ENCODE results near the gene KIAA1210.

KIAA1210 gene

DNA sequence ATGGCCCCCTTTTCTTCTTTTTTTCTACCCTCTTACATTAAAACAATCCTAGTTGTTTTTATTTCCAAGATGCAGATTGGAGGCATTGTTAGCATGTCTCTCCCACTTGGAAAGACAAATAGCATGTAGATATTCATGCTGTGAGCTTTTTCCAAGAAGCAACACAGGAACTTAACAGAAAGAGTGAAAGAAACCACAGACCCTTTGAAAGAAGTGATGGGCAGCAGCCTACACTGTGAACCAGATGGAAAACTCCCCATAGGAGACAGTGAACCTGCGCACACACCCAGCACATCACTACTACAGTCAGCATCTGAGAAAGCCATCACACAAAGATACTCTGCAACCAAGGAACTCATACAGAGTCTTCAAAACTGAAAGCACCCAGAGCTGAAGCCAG, 37.0 kb downstream of the KIAA1210 start:
- DNase-seq: no peak

DNA sequence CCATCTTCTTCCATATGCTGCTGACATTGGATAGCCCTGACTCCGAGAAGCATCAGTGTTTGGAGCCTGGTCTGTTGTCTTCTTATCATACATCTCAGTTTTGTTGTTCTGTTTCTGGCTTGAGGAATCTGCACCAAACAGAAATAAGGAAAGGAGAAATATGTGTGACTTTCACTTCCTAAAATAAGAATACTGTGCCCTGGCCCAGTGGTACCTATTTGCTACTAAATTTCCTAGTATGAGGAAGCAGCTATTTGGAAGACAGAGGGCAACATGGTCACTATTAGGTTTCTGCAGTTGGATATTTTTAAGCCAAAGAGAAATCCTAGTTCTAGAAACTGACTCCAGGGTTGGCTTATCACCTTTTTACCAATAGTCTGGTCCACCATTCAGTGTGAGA, 38.0 kb downstream of the KIAA1210 start:
- DNase-seq: no peak

DNA sequence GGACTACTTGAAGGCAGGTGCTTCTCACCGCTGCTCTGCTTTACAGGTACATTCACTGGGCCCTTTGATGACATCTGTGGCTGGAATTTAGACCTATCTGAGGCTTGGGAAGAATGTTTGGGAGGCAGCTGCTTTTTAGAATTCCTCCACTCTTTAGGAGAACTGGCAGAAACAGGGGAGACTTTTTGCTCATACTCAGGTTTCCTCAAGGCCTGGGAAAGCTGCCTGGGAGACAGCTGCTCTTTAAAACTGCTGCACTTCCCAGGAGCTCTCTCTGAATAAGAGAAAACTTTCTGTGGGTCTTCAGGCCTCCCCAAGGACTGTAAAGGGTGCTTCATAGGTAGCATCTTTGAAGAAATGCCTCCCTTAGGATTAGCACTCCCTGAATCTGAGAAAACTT, 40.5 kb downstream of the KIAA1210 start:
- no peak for DNase-seq

DNA sequence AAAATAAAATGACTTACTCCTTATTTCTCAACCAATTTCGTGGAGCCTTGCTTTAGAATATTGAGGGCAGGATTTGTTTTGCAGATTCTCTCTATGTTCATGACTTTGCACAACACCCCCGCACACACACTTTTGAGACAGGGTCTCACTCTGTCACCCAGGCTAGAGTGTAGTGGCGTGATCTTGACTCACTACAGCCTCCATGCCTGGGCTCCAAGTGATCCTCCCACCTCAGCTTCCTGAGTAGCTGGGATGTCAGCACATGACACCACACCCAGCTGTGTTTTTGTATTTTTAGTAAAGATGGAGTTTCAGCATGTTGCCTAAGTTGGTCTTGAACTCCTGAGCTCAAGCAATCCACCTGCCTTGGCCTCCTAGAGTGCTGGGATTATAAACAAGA, 42.8 kb downstream of the KIAA1210 start:
- DNase-seq: no peak

DNA sequence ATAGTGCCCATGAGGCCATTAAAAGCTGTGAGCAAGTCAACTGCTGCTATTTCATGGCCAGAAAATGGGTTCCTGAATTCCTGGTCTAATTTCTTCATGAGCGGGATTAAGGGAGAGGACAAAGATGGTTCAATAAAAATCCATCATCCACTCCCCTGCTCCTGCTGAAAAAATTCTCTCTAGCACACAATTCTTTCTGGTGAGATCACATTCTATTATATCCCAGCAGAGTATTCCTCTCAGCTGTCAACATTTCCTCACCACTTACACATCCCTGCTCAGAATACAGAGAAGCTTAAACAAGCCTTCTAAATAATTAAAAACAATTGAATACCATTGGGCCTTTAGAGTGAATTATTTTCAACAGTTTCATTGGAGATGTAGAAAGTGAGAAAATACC, 45.3 kb downstream of the KIAA1210 start:
- DNase-seq: no peak

DNA sequence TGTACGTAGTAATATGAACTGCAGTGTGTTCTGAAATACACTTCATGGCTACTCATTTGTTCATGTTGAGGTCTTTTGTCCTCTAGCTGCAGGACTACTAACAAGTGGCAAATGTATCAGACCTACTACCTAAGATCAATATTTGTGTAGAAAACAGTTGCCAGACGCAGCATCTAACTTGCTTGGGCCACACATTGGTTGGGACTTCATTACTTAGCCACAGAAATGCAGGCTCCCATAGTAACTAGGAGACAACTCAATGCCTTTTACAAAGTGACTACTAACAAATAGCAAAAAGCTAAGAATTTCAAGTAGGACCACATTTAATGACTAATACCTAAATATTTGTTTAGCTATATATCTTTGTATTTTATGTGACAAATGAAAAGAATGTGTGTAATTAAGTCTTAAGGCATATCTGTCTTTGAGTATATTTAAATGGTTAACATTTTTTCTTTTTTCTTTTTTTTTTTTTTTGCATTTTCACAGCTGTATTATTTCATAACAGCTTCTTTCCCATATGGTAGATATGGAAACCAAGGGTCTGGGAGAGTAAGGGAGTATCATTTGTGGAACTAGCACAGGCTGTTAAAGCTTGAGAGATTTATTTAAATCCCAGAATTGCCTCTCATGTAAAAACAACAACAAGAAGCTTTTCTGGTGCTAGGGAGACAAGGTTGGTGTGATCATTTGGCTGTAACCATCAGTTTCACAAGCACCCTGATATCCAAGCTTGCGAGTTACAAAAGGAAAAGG, 52.2 kb downstream of the KIAA1210 start:
- no peak for DNase-seq

DNA sequence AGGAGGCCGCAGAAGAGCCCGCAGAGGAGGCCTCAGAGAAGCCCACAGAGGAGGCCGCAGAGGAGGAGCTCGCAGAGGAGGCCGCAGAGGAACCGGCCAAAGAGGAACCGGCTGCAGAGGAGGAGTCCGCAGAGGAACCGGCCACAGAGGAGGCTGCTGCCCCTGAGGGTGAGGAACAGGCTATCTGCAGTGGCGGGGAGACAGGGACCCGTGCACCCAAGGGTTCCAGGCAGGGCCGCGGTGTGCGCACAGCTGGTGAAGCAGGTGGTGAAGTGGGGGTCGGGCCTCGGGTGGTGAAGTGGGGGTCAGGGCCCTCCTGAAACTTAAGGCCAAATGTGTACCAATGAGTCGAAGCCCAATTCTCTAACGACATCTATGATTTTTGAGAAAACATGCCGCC, 53.7 kb downstream of the KIAA1210 start:
- DNase-seq: no peak

DNA sequence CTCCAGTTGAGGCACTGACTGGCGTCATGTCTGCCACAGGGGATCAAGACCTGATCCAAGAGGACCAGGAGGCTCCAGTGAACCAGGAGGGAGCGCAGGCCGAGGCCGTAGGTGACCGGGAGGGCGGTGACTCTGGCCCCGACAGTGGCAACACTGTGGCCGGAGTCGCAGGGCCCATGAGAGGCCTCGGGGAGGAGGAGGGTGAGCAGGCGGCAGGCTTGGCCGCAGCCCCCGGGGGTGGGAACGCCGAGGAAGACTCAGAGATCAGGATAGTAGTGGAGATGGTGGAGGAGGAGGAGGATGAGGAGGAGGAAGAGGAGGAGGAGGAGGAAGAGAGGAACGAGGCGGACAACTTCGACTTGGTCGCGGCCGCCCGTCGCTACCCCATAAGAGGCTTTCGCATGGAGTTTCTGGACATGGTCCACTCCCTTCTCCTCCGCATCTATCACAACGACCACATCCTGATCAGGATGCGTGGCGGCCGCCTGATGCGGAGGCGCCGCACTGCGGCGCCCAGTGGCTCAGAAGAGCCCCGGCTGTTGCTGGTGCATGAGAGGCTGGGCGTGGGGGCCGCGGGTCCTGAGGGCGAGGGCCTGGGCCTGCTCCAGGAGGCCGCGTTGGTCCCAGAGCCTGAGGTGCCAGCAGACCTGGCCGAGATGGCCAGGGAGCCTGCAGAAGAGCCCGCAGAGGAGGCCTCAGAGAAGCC, 54.3 kb downstream of the KIAA1210 start:
- no peak for DNase-seq

DNA sequence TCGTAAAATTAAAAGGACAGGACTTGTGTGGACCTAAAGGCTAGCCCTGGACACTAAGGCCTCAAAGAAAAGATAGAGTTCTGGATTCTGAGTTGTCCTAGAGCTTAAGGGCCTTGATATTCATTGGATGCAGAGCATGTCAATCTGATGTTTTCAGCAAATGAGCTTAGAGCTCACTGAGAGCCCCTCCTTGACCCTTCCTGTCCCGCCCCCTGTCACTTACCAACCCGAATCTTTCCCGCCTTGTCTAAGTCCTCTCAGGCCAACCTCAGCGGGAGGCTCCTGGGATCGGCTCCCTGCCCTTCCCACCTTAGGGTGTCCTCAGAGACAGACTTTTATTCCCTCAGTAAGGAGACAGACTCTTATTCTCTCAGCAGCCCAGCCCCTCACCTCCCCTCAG, 54.9 kb downstream of the KIAA1210 start, which contains the start of gene CT47C1:
Gene CT47C1 (plus strand): TSS at position 250 of the 400 bp plus-strand sequence. CDS start 233 bp downstream, outside the sequence.
- DNase-seq: no peak

DNA sequence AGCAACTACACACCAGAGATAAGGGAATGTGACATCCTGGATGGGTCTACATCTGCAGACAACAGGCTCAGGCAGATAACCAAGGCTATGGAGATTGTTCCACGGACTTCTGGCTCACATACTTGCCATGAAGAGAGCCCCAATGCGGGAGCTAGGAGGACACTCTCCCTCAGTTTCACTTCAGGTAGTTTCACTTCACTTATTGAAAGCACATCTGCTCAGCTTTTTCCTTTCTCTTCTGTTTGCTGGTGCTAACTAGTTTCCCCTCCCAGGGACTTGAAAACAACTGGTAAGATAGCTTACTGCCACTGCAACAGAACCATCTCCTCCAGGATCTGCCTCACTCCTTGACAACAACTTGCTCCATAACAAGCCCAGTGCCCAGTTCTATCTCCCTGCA, 56.2 kb downstream of the KIAA1210 start:
- DNase-seq: no peak

DNA sequence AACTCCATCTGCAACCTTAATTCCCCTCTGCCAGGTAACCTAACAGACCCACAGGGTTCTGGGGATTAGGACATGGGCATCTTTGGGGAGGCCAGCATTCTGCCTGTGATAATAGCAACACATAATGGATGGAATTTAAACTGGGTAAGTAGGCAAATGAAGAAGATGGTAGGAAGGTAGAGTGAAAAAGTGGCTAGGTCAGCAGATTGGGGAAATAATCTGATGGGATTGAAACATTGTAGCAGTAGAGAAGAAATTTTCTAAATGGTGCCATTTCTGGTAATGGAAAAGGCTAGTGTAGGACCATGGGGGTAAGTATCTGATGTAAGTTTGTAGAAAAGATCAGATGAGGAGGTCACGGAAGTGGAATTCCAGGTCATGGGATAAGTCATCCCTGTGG, 57.9 kb downstream of the KIAA1210 start:
- no peak for DNase-seq

DNA sequence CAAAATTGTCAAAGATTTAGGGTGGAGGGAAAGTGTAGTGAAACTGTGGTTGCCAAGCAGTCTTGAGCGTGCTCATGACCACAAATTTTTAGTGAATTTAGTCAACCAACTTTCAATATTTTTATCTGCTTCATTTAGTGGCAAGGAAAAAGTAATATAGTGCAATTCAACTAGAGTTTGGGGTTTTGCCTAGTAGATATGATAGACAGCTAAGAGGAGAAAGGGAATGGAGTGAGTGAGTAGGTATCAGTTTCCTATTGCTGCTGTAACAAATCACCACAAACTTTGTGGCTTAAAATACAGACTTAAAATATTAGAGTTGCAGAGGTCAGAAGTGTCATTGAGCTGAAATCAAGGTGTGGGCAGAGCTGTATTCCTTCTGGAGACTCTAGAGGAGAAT, 58.5 kb downstream of the KIAA1210 start:
- no peak for DNase-seq

DNA sequence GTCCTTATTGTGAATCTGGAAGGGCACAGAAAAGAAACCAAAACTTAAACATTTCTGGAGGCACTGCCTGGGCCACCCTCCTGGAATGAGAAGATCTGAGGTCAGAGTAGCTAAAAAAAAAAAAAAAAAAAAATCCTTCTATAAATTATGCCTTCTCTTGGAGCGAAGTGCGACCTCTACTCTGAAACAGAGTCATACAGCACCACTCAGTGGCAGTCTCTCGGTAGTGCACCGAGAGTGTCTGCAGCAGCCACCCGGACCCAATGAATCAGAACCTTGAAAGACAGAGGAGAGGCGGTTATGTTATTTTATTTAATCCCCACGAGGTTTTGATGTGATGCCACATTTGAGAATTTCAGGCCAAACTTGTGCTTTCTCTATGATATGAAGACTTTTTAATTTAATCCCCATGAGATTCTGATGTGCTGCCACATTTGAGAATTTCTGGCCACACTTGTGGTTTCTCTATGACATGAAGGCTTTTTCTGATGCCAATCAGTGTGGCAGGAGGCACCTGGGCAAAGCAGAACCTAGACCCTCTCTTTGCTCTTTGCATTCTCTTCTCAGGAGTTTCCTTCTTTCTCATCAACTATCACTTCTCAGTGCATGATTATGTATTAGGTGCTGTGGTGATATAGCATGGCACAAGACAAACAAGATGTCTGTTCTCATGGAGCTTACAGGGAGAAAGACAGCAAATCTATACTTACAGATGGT, 60.4 kb downstream of the KIAA1210 start:
- DNase-seq: peak; percentile 2

DNA sequence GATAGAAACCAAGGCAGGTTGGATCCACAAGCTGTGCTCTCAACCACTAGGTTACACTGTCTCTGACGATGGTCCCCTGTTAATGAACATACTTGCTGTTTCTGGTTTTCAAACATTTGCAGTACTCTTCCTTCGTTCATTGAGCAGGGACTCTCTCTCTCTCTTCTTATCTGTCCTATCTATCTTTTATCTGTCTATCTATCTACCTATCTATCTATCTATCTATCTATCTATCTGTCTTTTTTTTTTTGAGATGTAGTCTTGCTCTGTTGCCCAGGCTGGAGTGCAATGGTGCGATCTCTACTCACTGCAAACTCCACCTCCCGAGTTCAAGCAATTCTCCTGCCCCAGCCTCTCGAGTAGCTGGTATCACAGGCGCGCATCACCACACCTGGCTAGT, 64.2 kb downstream of the KIAA1210 start:
- DNase-seq: no peak

DNA sequence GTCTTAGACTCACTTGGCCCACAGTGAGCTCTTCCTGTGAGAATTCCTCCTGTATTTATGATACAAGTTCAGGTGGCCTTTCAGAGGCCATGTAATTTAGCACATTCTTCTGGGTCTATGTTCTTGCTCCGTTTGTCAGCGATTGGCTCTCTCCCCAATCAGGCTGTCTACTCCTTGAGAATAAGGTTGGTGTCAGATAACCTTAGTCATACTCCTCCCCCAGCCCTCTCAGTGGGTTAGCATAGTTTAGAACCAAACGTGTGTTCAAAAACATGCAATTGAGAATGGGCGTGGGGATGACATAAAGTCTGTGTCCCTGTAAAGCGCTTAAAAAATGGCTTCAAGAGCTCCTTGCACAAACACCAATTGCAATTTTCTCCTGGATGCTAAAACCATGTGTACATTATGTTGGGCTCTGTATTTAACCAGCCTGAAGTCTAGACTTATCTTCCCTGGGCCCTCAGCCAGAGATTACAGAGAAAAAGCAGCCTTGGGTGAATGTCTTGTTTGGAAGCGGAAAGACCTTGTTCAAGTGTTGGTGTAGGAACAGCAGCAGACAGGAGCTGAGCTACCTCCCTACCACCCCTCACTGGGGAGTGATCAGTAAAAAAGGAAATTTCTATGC, 64.8 kb downstream of the KIAA1210 start:
- DNase-seq: no peak

DNA sequence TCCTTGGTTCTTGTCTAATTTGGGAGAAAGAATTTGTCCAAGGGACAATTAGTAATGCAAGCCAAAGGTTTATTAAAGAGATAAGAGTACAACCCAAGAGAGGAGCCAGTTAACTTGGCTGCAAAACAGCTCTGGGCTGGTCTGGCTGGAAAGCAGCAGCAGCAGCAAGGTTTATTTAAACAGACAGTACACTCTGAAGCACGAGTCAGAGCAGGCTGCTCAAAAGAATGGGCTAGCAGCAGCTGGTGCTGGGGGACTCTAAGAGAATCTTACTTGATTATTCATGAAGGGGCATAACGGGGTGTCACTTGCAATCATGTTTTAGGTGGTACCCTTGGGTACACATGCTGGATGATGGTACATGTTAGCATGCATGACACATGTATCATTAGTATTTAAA, 71.9 kb downstream of the KIAA1210 start:
- no peak for DNase-seq

DNA sequence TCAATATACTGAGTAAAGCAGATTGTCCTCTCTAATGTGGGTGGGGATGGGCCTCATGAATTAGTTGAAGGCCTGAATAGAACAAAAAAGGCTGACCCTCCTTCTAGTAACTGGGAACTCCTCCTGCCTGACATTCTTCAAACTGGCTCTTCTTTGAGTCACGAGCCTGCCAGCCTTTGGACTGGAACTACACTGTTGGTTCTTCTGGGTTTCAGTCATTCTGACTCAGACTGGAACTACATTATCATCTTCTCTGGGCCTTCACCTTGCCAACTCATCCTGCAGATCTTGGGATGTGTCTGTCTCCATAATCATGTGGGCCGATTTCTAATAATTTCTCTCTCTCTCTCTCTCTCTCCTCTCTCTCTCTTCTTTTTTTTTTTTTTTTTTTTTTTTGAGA, 81.7 kb downstream of the KIAA1210 start:
- DNase-seq: no peak

DNA sequence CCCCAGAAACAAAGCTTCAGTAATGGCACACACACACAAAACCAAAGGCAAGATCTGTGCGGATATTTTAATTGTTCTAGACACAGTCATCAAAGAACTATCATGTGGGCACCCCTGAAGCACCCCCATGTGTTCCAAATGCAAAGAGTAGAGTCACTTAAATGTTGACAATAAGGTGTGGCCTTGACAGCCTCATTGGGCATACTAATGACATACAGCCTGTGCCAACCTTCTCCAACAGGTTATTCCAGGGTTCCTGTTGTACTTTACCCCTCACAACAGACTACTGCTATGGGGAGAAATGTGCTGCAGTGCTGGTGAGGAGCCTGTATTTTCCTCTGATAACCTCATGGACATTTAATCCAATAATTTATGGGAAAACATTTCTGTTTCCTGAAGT, 84.6 kb downstream of the KIAA1210 start:
- DNase-seq: no peak

DNA sequence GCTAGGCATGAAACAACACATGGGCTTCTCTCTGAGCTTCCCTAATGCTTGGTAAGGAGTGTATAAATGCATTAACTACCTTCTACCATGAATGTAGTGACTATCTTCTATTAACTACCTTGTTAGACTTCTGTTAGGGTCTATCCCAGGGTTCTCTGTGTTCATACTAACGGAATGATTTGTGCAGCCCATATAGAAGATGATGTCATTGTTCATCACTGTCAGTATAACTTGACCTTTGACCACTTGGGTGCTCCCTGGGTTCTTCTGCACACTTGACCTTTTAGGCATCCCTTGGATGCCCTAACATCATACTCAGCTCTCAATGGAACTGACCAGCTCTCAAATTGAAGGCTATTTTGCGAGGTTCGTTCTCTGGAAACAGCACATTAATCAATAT, 85.6 kb downstream of the KIAA1210 start:
- no peak for DNase-seq

DNA sequence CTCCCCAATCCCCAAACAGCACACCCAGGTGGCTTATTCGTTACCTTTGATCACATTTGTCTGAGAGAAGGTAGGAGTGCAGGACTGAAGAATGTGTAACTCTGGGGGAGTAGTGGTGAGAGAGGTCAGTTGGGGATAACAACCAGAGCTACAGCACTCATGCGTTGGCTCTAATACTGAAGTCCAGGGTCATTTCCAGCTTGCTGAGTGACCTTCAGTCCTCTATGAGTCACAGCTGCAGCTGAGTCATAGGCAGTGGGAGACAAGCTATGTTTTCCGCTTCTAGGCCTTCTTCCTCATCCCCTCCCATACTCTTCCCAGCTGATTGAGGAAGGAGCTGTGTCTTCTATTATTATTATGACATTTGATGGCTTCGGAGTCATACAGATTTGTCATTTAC, 86.4 kb downstream of the KIAA1210 start:
- DNase-seq: no peak

DNA sequence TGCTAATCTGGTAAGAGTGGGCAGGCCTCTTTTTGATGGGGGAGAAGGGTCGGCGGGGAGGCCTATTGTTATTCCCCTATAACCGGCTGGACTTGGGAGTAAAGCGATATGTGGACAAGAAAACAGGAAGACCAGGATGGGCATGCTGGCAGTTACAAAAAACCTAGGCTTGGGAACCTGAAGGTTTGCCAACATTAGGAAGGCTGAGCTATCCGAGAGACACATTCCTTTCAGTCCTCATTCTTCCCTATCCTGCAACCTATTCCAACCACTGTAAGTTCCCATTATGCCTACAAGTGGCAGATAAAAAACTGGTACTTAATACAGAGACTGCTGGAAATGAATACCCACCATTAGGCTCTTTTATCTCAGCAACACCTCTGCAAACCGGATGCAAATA, 87.2 kb downstream of the KIAA1210 start:
- no peak for DNase-seq

DNA sequence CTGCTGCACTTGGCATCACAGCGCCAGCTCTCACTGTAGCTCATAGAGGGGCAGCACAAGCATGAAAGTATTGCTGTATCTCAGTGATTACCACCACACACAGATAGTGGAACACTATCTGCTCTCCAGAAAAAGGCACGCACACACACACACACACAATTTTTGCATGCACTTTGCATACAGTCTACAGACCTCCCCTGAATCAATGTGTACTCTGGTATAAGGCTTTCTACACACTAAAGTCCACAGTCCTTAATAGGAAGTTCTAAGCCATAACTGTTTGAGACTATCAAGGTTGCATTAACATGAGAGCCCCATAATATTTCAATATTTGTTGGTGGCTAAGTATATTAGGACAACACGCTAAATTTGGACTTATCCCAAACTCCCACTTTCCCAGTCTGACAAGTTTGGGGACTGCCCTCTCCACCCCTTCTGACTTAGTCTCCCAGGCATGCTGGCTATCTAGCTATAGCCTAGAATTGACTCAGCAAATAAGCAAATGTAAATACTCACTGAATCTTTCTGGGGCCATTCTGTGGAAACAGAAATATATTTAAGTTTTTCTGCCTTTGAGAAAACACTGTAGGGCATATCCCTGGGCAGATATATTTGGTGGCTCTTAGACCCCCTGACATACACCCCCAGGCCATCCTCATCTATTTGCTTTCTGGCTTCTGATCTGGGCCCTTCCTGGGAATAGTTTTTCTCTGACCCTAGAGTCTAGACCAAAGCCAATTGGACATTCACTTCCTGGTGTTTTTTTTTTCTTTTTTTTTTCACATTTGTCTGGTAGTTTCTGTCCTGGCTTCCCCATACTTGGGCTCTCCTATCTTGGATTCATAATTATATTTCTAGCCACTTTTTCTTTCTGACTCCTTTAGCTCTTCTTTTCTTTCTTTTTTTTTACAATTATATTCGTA, 91.2 kb downstream of the KIAA1210 start:
- no peak for DNase-seq
